Fibroblast of lung (primary cell): Measurements from ENCODE around the gene UST. TPM values are rescaled to one million over a fixed set of nuclear protein-coding genes. Genes with fewer than 3 reads are reported as not detected.

ENCODE experiments used
- DNase-seq, 2 donors: peaks; one replicate each; pipeline versions ENCODE4 v3.0.0 to v3.0.0-alpha.2; 2010; ENCODE audit warnings: low read depth in 2 of 2
- H2AFZ ChIP-seq: 2 replicates; pipeline ENCODE4 v1.5.1; 2012; ENCODE audit warnings: low read length, control low read depth, inconsistent platforms
- H3K27ac ChIP-seq: 2 replicates; pipeline ENCODE4 v1.5.1; 2011; ENCODE audit warnings: low read length, control low read depth; ENCODE audit not compliant: insufficient read depth
- H3K27me3 ChIP-seq: 2 replicates; pipeline ENCODE4 v1.5.1; 2011; ENCODE audit warnings: mild to moderate bottlenecking, low read length; ENCODE audit not compliant: control insufficient read depth, insufficient read depth
- H3K36me3 ChIP-seq: 2 replicates; pipeline ENCODE4 v1.5.1; 2011; ENCODE audit warnings: low read length; ENCODE audit not compliant: control insufficient read depth, insufficient read depth
- H3K4me1 ChIP-seq: 2 replicates; pipeline ENCODE4 v1.5.1; 2011; ENCODE audit warnings: low read length; ENCODE audit not compliant: control insufficient read depth, insufficient read depth; ENCODE audit errors: extremely low read depth
- H3K4me2 ChIP-seq: 2 replicates; pipeline ENCODE4 v1.5.1; 2011; ENCODE audit warnings: low read length, control low read depth; ENCODE audit not compliant: insufficient read depth; ENCODE audit errors: extremely low read depth
- H3K4me3 ChIP-seq, 4 experiments: fragments of 200-600 bp in 1 of 4; sonication (generic) in 1 of 4; replicated peaks in 1 of 4; 2 replicates each; pipeline ENCODE4 v1.5.1; 2011 to 2016; ENCODE audit warnings: low read length in 4 of 4, low read depth in 3 of 4, mild to moderate bottlenecking in 3 of 4, control low read depth in 2 of 4, inconsistent platforms in 1 of 4, mixed read lengths in 1 of 4; ENCODE audit not compliant: insufficient read depth in 1 of 4; ENCODE audit errors: control extremely low read depth in 1 of 4
- H3K79me2 ChIP-seq: 2 replicates; pipeline ENCODE4 v1.5.1; 2012; ENCODE audit warnings: mild to moderate bottlenecking, low read length, inconsistent platforms; ENCODE audit not compliant: control insufficient read depth, insufficient read depth
- H3K9ac ChIP-seq: 2 replicates; pipeline ENCODE4 v1.5.1; 2011; ENCODE audit warnings: mild to moderate bottlenecking, low read length, control low read depth; ENCODE audit not compliant: insufficient read depth
- H3K9me3 ChIP-seq: 2 replicates; pipeline ENCODE4 v1.5.1; 2012; ENCODE audit warnings: low read depth, low read length; ENCODE audit not compliant: control insufficient read depth, insufficient read depth
- H4K20me1 ChIP-seq: 2 replicates; pipeline ENCODE4 v1.5.1; 2011; ENCODE audit warnings: low read length; ENCODE audit not compliant: control insufficient read depth, insufficient read depth; ENCODE audit errors: extremely low read depth
- EZH2 ChIP-seq: IDR thresholded peaks from 2 replicates; pipeline ENCODE4 v1.5.1; 2012; ENCODE audit warnings: low read length, control low read depth, mild to moderate bottlenecking; ENCODE audit errors: missing control alignments
- polyA plus RNA-seq, 2 donors: library from polyadenylated mRNA; depleted of rRNA in 1 of 2; stranded (reverse) in 1 of 2; unstranded in 1 of 2; fragments of >200 nt; gene quantifications; 2 replicates each; pipeline ENCODE4 v1.2.1, GENCODE V29; 2011 to 2012; ENCODE audit warnings: missing spikeins in 1 of 2
- total RNA-seq: library from RNA; depleted of rRNA; stranded (reverse); fragments of >200 nt; gene quantifications from 2 replicates; pipeline ENCODE4 v1.2.1, GENCODE V29; 2014
- TF ChIP-seq, protein P1 (sequence below), 2 donors: IDR thresholded peaks in 1 of 2; conservative IDR thresholded peaks in 1 of 2; 1 replicate in 1 of 2; 2 replicates in 1 of 2; pipeline ENCODE4 v1.5.1; 2011 to 2012; ENCODE audit warnings: low read length in 2 of 2, control low read depth in 1 of 2, inconsistent platforms in 1 of 2, low read depth in 1 of 2, mild to moderate bottlenecking in 1 of 2

UST gene
- total and polyA plus RNA-seq, 2 donors (not counting 1 experiment from before 2014, with no cell fraction given), result 6.8 to 19.5 TPM

DNA sequence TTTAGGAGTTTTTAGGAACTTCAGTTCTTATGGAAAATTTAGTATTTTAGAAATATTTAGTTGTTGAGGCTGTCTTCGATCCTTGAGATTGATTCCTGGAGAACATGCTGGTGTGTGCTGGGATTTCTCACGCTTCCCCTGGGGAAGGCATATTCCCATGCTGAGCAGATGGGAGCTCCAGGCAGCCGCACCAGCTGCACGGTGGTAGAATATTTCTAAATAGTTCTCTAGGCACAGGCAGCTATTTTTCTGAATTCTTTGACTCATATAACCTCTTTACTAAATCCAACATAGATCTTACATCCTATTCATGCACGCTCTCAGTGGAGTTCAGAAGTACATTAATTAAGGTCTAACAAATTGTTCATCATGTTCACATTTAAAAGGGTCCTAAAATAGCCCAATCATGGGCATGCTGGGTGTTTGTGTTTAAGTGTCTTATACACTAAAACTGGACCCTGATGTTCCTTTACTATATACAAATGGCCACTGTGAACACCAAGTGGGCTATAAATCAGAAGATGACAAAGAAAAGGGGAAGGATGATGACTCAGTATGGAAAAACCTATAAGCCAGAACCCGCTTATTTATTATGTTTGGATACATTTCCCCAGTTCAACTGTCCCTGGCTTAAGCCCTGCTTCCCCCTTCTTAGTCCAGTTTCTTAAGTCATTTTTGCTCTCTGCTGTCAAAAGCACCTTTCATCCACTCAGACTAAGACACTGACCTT is 138.5 kb downstream of the UST start:
- Histone ChIP-seq H3K9ac (no peak overlapping the region), H2AFZ (no peak overlapping the region), H3K79me2 (no peaks in the 10 kb centered on the region)

DNA sequence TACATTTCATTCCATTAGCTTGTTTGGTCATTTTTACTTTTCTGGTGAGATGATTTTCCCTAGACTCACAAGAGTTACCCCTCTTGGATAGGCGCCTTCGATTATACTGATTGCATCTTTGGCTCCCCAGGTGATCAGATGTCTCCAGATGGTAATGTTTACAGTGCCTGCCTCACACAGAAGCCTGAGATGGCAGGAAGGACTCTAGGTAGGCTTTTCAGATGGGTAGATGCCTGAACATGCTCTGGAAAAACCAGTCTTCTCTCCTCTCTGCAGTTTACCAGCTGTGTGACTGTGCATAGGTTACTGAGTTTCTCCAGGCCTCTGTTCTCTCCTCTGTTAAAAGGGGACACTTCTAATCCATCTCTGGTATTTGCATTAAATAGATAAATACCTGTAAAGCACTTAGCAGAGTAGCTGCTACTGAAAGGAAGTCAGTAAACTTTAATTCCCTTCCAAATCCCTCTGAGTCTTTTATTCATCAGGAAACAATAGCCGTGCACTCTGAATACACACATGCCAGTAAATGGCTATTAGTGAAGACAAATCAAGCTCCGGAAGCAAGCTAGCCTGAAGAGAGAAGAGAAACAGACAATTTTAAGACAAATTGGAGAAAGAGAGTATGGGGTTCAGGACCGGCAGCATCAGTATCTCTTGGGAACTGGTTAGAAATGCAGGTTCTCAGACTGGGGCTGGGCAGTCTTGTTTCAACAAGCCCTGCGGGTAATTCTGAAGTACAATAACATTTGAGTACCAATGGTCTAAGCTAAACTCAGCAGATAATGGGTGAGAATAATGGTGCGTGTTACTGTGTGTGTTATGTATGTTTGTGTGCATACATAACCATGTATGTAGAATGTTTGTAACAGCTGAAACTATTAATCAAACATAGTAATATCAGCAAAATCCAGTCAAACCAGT is 139.4 kb downstream of the UST start:
- TF ChIP-seq, protein P1, sequence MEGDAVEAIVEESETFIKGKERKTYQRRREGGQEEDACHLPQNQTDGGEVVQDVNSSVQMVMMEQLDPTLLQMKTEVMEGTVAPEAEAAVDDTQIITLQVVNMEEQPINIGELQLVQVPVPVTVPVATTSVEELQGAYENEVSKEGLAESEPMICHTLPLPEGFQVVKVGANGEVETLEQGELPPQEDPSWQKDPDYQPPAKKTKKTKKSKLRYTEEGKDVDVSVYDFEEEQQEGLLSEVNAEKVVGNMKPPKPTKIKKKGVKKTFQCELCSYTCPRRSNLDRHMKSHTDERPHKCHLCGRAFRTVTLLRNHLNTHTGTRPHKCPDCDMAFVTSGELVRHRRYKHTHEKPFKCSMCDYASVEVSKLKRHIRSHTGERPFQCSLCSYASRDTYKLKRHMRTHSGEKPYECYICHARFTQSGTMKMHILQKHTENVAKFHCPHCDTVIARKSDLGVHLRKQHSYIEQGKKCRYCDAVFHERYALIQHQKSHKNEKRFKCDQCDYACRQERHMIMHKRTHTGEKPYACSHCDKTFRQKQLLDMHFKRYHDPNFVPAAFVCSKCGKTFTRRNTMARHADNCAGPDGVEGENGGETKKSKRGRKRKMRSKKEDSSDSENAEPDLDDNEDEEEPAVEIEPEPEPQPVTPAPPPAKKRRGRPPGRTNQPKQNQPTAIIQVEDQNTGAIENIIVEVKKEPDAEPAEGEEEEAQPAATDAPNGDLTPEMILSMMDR (conservative IDR thresholded peaks at IDR 0.05 in 1 of 2, IDR thresholded peaks at IDR 0.05 in 1 of 2; ENCODE audit: low read depth in 1 of 2, low read length in 2 of 2), result no peak
- TF ChIP-seq EZH2, result no peak
- Histone ChIP-seq H3K4me2 (peak overlapping the region; percentile 1), H3K4me1 (peaks cover 5% of the 10 kb centered on the region), H3K27me3 (no peaks in the 10 kb centered on the region), H2AFZ (no peak overlapping the region), H3K36me3 (no peaks in the 10 kb centered on the region), H3K9ac (no peak overlapping the region), H3K79me2 (no peaks in the 10 kb centered on the region), H3K27ac (no peak overlapping the region), H3K4me3 (no peak overlapping the region), H3K9me3 (no peaks in the 10 kb centered on the region), H4K20me1 (no peaks in the 10 kb centered on the region)
- peak in 1 of 2 donors; percentile 24 for DNase-seq

More for the DNA sequence above, 138.5 kb downstream of the UST start:
- no peaks in the 10 kb centered on the region for H3K27me3 ChIP-seq
- H3K4me2 ChIP-seq, result peak overlapping the region; percentile 1
- TF ChIP-seq EZH2, result no peak
- TF ChIP-seq, protein P1 (conservative IDR thresholded peaks at IDR 0.05 in 1 of 2, IDR thresholded peaks at IDR 0.05 in 1 of 2; ENCODE audit: low read depth in 1 of 2, low read length in 2 of 2), result no peak
- H3K4me1 ChIP-seq, result peaks cover 5% of the 10 kb centered on the region
- H4K20me1 ChIP-seq, result no peaks in the 10 kb centered on the region
- H3K27ac ChIP-seq, result no peak overlapping the region
- H3K36me3 ChIP-seq, result no peaks in the 10 kb centered on the region
- H3K4me3 ChIP-seq, result no peak overlapping the region
- peak; percentile 90 to 92 for DNase-seq
- no peaks in the 10 kb centered on the region for H3K9me3 ChIP-seq

DNA sequence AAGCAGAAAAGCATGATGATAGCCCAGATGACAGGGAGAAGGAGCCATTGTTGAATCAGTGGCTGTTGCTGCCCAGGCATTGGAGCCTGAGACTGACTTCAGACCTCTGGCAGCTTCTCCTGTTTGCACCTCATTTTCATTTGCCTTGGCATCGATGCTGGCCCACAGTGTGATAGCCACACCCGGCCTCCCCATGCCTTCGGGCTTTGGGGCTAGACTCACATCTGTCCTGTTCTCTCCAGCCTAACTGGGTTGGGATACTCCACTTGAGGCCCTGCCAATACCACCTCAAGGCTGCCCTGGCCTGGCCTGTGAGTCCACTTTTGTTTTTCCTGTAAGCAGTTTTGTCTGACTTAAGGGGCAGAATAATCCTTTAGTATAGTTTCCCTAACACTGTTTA is 140.4 kb downstream of the UST start:
- H3K9me3 ChIP-seq, result no peaks in the 10 kb centered on the region
- H3K4me1 ChIP-seq, result peaks cover 5% of the 10 kb centered on the region
- no peak for TF ChIP-seq EZH2
- TF ChIP-seq, protein P1 (conservative IDR thresholded peaks at IDR 0.05 in 1 of 2, IDR thresholded peaks at IDR 0.05 in 1 of 2; ENCODE audit: low read depth in 1 of 2, low read length in 2 of 2), result no peak
- no peaks in the 10 kb centered on the region for H3K79me2 ChIP-seq
- no peaks in the 10 kb centered on the region for H3K36me3 ChIP-seq
- DNase-seq, result peak in 1 of 2 donors; percentile 36
- H3K4me3 ChIP-seq, result no peak overlapping the region
- no peak overlapping the region for H3K4me2 ChIP-seq
- H3K27me3 ChIP-seq, result no peaks in the 10 kb centered on the region
- H3K27ac ChIP-seq, result no peak overlapping the region
- H3K9ac ChIP-seq, result no peak overlapping the region
- H2AFZ ChIP-seq, result no peak overlapping the region
- no peaks in the 10 kb centered on the region for H4K20me1 ChIP-seq
